Astrocyte of the hippocampus (primary cell): ENCODE results near the gene SH3PXD2A.
"Not testable (repeated sequence)": the region's sequence is repeated elsewhere in the genome, so short reads cannot be mapped to it uniquely, and the experiment has no call there.

ENCODE experiments used
- DNase-seq: peaks from one replicate; pipeline ENCODE4 v3.0.0; 2011; ENCODE audit warnings: low read depth, low spot score

SH3PXD2A gene

DNA sequence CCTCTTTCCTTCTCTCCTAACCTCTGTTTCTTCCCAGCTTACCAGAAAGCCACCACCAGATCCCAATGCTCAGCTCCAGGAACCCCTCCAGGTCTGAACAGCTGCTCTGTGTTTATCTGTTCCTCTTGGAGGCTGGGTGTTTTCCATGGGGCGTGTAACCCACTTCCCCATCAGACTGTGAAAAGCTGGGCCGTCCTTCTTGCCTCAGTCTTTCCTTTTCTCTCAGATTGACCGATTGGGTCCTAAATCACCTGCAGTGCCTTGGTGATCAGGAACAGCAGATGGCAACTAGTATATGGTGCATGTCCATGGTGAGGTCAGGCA is 4.8 kb downstream of the SH3PXD2A start:
- no peak for DNase-seq

DNA sequence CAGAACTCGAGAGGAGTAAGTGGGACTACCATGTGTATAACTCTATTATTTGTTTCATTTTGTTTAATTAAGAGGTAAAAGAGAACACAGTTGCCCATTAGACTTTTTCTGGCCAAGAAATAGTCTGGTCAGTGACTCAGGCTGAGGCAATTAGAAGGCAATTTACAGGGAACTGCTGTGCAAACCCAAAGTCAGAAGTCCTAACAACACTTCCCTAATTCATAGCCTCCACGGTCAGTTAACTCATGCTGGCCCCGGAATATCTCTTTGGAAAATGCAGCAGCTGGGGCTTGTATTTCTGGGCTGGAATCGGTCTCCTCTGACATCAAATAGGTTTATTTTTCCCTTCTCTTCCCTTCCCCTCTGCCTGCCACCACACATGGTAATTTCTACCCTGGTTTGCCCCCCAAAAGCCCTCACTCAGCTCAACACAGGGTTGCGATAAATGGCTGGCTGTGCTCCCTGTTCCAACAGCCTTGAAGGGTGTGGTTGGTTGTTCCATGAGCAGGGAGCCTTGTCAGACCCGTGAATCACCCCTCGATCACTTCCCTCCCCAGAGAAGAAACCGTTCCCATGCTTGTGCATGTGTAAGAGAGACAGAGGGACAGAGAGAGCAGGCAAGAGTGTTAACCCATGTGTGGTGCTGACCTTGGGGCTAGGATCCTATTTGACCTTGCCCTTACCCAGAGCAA is 5.3 kb downstream of the SH3PXD2A start:
- peak; percentile 80 for DNase-seq

DNA sequence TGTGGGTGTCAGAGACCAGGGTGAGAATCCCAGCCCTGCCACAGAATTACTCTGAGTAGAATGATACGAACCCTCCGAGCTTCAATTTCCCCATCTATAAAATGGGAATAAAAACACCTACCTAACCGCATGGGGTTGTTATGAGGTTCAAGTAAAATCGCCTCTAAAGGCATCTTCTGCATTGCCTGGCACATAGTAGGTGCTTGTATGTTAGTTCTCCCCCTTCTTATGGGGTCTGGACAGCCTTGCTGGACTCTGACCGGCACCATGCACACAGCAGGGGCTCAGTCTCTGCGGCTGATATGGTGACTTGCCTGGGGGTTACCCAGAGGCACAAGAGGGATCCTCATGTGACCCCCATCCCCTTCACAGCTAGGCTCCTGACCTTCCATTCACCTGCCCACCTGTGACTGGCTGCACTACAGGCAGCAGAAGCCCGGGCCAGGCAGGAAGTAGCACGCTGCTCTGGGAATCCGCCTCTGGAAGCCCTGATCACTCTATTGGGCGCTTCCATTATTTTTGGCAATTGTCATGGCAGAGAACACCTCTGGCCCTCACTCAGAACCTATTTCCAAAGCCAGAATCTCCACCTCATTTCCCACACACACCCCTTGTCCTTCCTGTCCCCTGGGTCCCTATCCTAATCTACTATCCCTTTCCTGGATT is 6.0 kb downstream of the SH3PXD2A start:
- DNase-seq, result peak; percentile 35

DNA sequence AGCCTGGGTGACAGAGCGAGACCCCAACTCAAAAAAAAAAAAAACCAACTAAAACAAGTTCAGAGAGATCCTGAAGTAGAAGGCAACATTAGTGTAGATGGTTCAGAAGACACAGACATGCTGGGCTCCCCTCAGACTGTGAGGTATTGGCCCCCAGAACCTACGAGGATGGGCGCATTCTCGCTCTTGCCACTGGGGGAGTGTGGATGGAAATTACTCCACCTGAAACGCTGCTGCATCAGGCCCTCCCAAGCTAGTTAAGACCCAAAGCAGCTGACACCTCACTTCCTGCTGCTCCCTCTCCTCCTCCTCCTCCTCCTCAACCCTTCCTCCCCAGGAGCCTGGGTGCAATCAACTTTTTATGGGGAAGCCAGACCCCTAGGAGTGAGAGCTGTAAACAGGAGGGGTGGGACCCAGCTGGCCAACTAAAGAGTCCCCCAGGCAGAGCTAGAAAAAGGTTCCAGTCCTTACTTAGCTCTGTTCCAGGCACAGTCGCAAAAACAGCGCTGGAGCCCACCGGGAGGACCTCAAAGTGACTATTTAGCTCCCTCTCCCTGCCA is 7.4 kb downstream of the SH3PXD2A start:
- DNase-seq, result no peak

DNA sequence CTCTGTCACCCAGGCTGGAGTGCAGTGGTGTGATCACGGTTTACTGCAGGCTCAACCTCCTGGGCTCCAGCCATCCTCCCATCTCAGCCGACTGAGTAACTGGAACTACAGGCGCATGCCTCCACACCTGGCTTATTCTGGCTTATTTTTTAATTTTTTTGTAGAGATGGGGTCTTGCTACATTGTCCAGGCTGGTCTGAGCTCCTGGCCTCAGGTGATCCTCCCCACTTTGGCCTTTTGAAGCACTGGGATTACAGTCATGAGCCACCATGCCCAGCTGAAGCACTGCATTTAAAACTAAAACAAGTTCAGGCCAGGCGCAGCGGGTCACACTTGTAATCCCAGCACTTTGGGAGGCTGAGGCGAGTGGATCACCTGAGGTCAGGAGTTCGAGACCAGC is 8.0 kb downstream of the SH3PXD2A start:
- no peak for DNase-seq

DNA sequence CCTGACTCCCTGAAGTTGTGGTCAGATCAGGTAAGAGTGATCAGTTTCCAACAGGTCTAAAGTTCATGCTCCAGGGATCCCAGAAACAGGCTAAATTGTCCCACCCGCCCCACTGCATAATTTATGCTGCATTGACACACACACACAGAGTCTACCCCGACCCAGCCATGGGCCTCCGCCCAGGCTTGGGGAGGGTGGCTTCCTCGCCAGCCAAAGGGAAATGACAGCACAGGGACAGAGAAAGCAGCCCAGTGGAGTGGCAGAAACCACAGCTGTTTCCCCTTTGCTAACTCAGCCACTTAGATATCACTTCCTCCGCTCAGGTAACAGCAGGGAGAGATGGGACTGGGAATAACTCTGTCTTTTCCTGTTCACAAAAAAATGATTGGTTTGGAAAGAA is 9.4 kb downstream of the SH3PXD2A start:
- DNase-seq, result no peak

DNA sequence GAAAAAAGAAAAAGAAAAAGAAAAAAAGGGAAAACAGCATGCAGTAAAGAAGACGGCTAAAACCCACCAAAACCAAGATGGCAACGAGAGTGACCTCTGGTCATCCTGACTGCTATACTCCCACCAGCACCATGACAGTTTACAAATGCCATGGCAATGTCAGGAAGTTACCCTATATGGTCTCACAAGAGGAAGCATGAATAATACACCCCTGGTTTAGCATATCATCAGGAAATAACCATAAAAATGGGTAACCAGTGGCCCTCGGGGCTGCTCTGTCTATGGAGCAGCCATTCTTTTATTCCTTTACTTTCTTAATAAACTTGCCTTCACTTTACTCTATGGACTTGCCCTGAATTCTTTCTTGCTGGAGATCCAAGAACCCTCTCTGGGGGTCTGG is 10.0 kb downstream of the SH3PXD2A start:
- DNase-seq, result not testable (repeated sequence)

DNA sequence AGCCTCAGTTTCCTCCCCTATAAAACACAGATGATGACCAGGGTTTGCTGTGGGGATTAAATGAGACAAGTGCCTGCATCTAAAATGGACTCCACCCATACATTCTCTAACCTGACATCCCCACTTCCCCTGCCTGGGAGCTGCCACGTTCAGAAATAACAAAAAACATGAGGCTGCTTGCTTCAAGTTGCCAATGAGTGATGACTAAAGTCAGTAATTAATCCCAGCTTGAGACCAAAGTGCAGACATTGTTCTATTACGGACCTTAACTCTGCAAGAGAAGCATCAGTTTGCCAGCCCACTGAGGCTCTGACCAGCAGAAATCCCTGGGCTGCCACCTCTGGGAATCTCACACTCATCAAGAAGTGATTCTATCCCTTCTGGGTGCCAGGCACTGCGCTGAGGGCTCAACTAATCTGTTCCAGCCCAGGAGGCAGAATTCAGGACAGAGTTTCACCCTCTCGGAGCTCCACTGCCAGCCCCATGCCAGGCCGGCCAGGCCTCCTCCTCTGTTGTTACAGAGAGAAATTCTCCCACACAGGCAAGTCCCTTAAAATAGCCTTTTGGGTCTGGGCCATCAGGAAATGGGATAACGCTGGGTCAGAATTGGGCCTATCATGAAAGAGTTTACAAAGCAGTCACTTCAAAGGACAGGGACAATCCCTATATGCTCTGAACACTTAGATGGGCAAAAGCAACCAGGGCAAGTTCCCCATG is 11.4 kb downstream of the SH3PXD2A start:
- no peak for DNase-seq

DNA sequence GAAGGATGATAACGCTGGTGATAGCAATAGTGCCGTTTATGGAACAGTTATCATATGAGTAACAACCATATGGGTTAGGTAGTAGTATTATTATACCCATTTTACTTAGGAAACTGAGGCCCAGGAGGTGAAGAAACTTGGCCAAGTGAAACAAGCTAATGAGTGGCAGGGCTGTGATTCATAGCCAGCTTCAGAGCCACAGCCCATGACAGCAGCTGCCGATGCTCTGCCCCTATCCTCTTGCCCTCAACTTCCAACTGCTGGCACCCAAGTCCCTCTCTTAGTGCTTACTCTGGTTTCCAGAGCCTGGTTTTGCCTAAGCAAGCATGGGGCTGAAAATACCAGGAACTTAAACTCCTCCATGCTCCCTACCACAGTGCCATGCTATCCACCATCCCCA is 12.3 kb downstream of the SH3PXD2A start:
- no peak for DNase-seq

DNA sequence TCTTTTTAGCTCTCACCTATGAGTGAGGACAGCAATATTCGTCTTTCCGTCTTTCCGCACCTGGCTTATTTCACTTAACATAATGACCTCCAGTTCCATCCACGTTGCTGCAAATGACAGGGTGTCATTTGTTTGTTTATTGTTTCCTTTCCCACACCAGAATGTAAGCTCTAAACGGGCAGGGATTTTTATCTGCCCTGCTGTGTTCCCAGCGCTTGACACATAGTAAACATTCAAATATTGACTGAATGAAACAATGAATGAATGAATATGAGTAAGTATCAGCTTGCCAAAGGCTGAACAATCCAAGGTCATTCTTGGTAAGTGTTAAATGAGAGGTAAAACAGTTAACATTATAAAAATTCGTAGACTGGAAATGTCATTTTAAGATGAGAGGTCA is 12.8 kb downstream of the SH3PXD2A start:
- DNase-seq, result no peak

DNA sequence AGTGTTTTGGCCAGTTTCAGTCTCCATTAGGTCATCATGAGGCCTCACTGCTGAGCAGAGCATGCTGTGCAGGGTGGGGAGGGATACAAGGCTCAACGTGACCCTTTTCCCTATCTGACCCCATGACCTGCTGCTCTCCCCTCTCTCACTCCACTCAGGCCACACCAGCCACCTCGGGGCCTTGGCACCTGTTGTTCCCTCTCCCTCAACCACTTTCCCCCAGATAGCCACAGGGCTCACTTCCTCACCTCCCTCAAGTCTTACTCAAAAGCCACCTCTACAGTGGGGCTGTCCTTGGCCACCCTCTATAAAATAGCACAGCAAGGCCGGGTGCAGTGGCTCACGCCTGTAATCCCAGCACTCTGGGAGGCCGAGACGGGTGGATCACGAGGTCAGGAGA is 13.9 kb downstream of the SH3PXD2A start:
- no peak for DNase-seq

DNA sequence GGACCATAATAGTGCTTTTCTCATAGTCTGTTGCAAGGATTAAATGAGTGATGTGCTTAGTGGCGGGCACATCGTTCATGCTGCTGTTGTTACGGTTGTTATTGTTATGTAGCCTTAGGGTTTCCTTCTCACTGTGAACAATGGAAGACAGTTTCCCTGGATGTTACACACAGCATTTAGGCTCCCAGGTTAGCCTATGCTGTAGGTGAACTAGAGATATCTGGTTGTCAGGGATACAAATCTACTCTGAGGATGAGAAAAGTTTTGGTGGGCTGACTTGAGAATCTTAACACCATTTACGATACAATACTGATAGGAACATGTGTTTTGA is 14.7 kb downstream of the SH3PXD2A start:
- DNase-seq, result no peak

DNA sequence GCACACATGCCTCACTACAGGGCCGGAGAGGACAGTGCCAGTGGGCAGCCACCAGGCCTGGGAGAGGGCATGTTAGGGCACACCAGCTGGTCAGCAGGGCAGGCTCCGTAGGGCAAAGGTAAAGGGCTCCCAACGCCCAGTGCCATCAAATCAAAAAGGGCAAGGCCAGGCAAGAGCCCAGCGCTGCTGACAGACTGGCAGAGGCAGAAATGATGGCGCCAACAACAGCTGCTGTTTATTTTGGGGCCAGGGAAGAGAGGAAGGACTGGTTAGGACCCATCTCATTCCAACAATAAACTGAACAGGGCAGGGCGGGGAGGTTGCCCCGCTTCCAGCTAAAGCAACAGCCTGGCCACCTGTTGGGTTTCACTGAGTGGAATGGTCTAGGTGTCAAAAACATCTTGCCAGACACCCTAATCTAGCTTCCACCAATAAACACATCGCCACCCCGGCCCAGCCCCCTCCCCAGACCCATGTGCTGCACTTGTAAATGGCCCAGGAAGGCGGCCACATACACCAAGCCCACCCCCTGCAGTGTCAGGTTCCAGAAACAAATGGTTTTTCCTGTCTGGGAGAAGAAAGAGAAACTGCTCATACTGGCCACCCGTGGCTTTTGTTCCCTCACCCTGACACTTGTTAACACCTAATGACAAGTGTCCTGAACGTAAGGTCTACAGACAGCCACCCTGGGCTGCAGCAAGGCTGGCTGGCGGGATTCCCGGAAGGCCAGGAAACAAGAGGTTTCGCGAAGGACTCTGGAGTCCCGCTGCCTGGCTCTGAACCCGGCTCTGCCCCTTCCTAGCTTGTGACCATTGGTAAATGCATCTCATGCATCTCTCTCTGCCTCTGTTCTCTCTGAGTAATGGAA is 15.3 kb downstream of the SH3PXD2A start:
- no peak for DNase-seq

DNA sequence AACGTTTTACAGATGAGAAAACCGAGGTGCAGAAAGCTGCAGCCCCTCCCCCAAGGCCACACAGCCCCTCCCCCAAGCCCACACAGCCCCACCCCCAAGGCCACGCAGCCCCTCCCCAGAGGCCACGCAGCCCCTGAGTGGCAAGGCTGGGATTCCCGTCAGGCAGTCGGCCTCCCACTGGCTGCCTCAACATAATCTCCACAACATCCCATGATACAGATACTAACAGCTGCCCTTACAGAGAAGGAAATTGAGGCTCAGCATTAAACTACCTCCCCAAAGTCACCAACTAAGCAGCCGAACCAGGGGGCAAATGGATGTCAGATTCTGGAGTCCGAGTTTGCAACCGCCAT is 15.9 kb downstream of the SH3PXD2A start:
- no peak for DNase-seq

DNA sequence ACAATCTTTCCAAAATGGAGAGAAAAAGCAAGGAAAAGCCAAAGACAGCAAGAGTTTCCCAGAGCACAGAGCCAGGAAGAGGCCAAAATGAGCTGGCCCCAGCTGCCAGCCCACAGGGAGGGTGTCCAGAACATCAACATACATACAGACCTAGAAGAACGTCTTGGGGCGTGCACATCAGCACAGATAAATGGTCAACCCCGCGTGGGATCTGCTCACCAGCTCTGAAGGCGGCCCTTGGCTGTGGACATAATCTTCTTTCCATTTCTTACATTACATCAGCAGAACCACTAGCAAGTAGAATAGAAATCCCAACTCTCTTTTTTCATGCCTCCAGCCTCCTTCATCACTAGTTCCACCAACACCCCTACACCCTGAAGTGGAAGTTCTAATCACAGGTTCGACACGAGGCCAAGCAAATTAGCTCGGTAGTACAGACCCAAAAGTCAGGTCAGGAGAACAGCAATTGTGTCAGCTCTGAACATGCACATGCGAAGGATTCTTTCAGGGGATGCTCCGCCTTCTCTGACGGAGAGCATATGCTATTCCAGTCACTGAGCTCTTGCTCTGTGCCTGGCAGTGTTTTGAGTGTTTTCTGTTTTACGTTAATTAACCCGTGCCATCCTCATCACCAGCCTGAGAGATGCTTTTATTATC is 16.4 kb downstream of the SH3PXD2A start:
- no peak for DNase-seq

DNA sequence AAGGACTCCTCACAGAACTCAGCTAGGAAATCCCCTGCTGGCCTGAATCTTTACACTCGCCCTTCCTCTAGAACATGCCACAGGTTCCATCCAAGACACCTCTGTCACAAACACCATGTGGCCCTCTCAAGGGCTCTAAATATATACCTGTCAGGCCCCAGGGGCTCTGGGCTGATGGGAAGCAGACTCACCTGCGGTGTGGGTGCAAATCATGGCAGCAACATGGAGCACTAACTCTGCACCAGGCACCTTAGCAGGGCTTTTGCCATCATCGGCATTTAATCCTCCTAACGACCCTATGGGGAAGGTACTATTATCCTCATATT is 17.3 kb downstream of the SH3PXD2A start:
- no peak for DNase-seq

DNA sequence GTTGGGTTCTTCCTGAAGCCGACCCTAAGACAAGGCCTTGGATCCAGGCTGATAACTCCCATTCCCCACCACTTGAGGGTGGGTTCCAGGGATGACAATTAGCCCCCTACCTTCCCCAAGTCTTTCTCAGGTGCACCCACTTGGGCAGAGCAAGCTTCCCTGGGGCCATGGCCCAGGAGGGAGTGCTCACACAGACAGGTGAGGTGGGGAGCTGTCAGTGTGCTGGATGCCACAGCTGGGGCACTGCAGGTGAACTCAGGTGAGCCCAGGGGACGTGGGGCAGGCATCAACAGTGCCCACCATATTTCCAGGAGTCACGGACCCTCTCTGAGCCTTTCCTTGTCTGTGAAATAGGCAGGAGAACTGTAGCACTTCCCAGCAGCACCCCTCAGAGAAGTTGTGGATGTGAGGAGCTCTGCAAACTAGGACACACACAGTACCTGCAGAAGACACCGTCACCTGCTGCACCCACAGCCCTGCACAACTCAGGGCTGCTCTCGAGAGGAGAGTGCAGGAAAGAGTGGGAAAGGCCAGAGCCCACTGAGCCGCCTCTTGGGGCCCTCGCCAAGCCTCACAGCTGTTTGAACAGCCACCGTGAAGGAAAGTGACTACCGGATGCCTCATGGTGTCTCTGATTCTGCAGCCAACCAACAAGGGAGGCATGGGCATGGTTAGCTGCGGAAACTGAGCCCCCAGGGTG is 17.9 kb downstream of the SH3PXD2A start:
- no peak for DNase-seq

DNA sequence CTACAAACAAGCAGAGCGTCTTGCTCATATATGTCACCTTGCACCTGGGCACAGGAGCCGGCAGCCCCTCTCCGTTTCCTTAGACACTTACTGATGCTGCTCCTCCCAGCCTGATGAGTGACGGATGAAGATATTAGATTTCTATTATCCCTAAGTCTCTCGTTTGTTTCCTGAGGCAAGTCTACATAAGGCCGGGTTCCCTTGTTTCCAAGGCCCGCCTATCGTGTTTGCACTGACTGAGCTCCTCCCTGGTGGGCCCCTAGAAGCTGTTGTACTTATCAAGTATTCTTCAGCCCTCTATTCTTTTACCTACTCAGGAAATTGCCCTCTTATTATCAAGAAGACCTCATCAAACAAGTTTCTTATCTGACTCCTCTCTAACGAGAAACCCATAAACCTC is 18.5 kb downstream of the SH3PXD2A start:
- DNase-seq, result no peak

DNA sequence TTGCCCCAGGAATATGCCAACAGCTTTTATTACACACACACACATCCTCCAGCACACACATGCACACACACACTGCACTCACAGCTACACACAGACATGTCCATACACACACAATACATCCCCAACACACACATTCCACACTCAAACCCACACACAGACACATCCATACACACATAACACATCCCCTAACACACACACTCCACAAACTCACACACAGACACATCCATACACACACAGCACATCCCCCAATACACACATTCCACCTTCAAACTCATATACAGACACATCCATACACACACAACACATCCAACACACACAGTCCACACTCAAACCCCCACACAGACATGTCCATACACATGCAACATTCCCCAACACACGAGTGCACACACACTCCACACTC is 19.1 kb downstream of the SH3PXD2A start:
- DNase-seq, result no peak

DNA sequence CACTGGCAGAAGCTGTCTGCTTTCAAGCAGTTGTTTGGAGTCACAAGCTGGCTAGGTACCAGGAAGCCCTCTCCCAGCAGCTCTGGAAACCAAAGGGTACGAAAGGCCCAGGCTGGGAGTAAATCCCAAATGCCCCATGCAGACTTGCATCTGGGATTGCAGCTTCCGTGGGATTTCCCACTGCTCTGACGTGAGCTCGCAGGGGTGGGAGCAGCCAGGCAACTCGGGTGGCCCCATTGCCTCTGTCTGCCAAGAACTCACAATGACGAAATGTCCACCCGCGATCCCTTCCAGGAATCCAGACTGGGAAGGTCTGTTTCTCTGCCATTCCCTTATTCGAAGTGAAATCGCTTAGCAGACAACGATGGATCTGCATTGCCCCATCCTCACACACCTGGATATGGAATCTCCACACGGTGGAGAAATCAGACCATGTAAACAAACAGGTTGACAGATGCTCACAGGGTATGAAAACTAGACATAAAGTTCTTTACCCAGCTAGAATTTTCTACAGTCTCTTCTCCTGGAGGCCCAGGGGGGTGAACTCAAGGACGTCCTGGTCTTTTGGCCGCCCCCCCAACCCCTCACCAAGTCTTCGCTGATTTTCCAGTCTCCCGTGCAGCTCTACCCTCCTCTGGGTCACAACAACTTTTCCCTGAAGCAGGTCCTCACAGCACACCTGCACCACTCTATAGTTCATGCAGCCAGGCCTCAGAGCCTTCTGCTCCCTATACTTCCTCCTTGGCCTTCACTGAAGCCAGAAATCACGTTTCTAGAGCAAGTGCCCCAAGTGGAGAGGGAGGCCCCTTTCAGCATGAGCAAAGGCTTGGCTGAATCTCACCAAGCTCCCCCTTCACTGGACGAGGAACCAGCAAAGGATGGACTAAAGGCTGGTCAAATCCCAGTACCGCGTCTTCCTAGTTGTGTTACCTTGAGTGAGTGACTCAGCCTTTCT is 20.0 kb downstream of the SH3PXD2A start:
- DNase-seq, result peak; percentile 53
